Effector memory CD8-positive, alpha-beta T cell (primary cell): ENCODE results near the gene MPPED2.

ENCODE experiments used
- ATAC-seq: fragments of 150-1000 bp; cut with Tn5 transposase; replicated peaks from 2 replicates; pipeline ENCODE4 v1.10.0; 2021; ENCODE audit warnings: mild to moderate bottlenecking, moderate library complexity
- DNase-seq, 3 experiments: peaks; one replicate each; pipeline ENCODE4 v3.0.0; 2021
- H3K27ac Mint-ChIP-seq, 2 donors: one replicate each; pipeline ENCODE4 v1.8.0; 2022; ENCODE audit warnings: mild to moderate bottlenecking in 2 of 2, mixed read lengths in 2 of 2, moderate library complexity in 2 of 2
- H3K27me3 Mint-ChIP-seq, 2 donors: one replicate each; pipeline ENCODE4 v1.8.0; 2022; ENCODE audit warnings: mixed read lengths in 2 of 2
- H3K36me3 Mint-ChIP-seq: one replicate; pipeline ENCODE4 v1.8.0; 2022; ENCODE audit warnings: mild to moderate bottlenecking, moderate library complexity, mixed read lengths; ENCODE audit not compliant: insufficient read depth
- H3K4me1 Mint-ChIP-seq, 2 donors: one replicate each; pipeline ENCODE4 v1.8.0; 2022; ENCODE audit warnings: low read depth in 2 of 2, mixed read lengths in 2 of 2
- H3K4me3 Mint-ChIP-seq, 2 donors: one replicate each; pipeline ENCODE4 v1.8.0; 2022; ENCODE audit warnings: mild to moderate bottlenecking in 2 of 2, mixed read lengths in 2 of 2, moderate library complexity in 2 of 2
- H3K9me3 Mint-ChIP-seq, 2 donors: one replicate each; pipeline ENCODE4 v1.8.0; 2022; ENCODE audit warnings: mixed read lengths in 2 of 2

Gene MPPED2

DNA sequence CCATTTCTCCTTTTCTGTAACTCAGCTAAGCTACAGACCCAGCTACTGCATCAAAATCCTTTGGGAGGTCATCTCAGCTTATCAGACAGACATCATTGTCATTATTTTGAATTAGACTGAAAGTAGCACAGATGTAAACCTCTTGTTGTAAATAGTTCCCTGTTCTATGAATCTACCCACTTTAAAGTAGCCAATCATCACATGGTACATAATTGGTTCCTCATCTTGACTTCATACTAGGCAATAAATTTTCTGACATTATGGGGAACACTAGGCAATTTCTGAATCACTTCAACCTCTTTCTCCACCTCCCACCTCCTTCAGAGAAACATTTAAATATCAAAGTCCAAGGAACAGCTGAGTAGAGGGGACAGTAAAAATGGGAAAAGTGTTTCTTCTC lies 47.9 kb downstream of the MPPED2 start:
- Mint-ChIP-seq H3K9me3 (peaks cover 0 to 2% of the 10 kb centered on the region in 2 donors), H3K27me3 (no peaks in the 10 kb centered on the region), H3K27ac (no peak overlapping the region), H3K4me3 (no peak overlapping the region), H3K36me3 (no peaks in the 10 kb centered on the region), H3K4me1 (no peaks in the 10 kb centered on the region)
- DNase-seq (no peak), ATAC-seq (no peak)

DNA sequence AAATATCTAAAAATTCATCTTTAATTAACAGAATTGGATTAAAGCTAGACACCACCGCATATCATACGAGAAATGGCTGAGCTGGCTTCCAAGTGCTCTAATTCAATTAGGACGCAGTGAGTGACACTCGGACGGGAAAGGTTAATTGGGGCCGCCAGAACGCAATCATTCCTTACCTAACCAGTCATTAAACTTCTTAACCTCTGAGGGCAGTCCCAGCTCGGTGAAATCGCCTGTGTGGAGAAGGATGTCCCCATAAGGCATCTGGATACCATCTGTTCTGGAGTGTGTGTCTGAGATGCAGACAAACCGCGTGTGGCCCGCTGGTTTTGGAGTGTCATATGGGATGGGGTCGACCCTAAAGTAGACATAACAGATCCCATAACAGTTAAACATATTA lies 50.3 kb downstream of the MPPED2 start:
- no peak overlapping the region for H3K4me3 Mint-ChIP-seq
- H3K27ac Mint-ChIP-seq: no peak overlapping the region
- H3K4me1 Mint-ChIP-seq: no peaks in the 10 kb centered on the region
- peaks cover 0 to 4% of the 10 kb centered on the region in 2 donors for H3K9me3 Mint-ChIP-seq
- DNase-seq (no peak), ATAC-seq (no peak)
- no peaks in the 10 kb centered on the region for H3K27me3 Mint-ChIP-seq
- no peaks in the 10 kb centered on the region for H3K36me3 Mint-ChIP-seq

DNA sequence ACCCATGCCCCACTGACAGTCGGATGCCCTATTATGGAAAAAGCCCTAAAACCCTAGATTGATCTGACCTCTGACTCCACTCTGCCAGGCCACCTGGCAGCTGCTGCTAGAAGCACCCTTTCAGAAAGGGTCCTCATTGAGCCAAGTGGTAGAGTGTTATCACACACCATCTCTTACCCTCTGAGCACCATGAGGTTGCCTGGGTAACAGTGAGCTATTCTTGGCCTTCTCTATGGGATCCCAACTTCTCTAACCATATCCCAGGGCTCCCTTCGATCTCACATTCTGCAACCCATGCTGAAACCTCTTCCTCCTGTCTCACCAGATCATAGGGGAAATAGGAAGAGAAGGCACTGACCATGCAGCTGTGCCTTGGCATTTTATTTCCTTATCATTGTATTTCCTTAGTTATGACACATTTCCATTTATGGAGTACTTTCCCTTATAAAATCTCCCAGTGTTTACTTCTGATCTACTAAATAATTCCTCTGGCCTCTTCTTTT lies 52.7 kb downstream of the MPPED2 start:
- no peak for DNase-seq

DNA sequence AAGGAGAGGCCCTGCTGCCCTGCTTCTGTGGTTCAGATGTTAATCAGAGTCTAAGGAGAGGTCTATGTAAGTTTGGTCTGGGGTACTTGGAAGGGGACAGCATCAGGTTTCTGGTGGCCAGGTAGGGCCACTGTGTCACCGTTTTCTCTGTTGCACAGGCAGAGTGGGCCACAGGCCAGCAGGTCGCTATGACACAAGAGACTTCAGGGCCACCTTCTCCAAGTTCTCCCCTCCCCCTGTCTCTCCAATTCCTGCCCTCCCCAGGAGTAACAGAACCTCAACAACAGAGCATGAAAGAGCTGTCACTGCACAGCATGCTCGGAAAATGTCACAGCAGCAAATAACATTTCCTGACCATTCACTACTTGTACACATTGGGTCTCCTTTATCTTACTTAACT lies 58.6 kb downstream of the MPPED2 start:
- DNase-seq: no peak
- H3K27ac Mint-ChIP-seq: no peak overlapping the region

More for the DNA sequence above, 52.7 kb downstream of the MPPED2 start:
- H3K27me3 Mint-ChIP-seq: no peaks in the 10 kb centered on the region
- peaks cover 0 to 2% of the 10 kb centered on the region in 2 donors for H3K9me3 Mint-ChIP-seq
- H3K27ac Mint-ChIP-seq: no peak overlapping the region
- no peaks in the 10 kb centered on the region for H3K36me3 Mint-ChIP-seq
- H3K4me1 Mint-ChIP-seq: no peaks in the 10 kb centered on the region
- no peak for ATAC-seq
- no peak overlapping the region for H3K4me3 Mint-ChIP-seq

DNA sequence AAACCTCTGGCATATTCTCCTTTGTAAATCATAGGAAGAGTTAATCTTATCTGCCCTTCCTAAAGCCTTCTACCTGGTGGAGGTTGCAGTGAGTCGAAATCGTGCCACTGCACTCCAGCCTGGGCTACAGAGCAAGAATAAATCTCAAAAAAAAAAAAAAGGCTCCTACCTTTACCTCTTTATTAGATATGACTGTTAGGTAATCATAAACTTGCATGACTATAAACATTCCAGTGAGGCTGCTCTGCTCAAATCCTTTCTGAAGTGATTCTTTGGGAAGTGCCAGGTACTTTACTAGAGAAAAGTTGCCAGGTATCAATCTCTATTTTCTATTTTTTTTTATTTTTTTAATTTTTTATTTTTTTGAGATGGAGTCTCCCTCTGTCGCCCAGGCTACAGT lies 59.6 kb downstream of the MPPED2 start:
- Mint-ChIP-seq H3K4me3 (no peak overlapping the region), H3K27me3 (no peaks in the 10 kb centered on the region), H3K27ac (no peak overlapping the region), H3K4me1 (no peaks in the 10 kb centered on the region), H3K9me3 (peaks cover 0 to 1% of the 10 kb centered on the region in 2 donors), H3K36me3 (no peaks in the 10 kb centered on the region)
- DNase-seq (no peak), ATAC-seq (no peak)

More for the DNA sequence above, 58.6 kb downstream of the MPPED2 start:
- H3K9me3 Mint-ChIP-seq: peaks cover 0 to 2% of the 10 kb centered on the region in 2 donors
- H3K4me1 Mint-ChIP-seq: no peaks in the 10 kb centered on the region
- no peak for ATAC-seq
- no peaks in the 10 kb centered on the region for H3K27me3 Mint-ChIP-seq
- no peaks in the 10 kb centered on the region for H3K36me3 Mint-ChIP-seq
- H3K4me3 Mint-ChIP-seq: no peak overlapping the region

DNA sequence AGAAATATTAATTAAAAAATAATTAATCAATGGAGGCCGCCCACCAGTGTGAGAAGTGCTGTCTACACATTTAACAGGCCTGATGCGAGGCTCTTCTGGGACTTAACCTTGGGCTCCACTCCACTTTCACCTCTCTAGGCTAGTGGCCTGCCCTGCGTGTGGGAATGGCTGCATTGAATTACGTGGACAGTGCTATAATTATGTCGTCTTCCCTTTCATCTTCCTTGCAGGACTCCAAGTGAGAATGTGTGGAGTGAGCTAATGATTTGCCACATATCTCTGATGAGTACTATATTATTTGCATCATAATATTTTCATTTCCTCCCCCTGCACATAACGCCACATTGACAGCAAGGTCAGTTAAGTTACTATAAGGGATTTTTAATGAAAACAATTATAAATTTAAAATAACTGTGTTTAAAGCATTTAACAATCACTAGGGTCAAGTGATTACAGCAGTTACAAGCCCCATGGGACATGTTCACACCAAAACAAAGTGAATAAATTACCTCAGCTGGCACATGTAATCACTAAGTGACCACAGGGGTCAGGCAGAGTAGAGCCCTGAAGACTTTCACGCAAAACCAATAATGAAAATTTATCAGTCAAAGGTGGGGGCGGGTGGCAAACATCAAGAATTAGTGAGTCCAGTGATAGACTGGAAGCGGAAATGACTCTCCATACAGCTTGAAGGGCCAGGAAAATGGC lies 63.5 kb downstream of the MPPED2 start:
- Mint-ChIP-seq H3K27me3 (no peaks in the 10 kb centered on the region), H3K27ac (no peak overlapping the region), H3K4me3 (no peak overlapping the region), H3K9me3 (peaks cover 0 to 1% of the 10 kb centered on the region in 2 donors), H3K4me1 (no peaks in the 10 kb centered on the region), H3K36me3 (no peaks in the 10 kb centered on the region)
- DNase-seq: no peak
- no peak for ATAC-seq

DNA sequence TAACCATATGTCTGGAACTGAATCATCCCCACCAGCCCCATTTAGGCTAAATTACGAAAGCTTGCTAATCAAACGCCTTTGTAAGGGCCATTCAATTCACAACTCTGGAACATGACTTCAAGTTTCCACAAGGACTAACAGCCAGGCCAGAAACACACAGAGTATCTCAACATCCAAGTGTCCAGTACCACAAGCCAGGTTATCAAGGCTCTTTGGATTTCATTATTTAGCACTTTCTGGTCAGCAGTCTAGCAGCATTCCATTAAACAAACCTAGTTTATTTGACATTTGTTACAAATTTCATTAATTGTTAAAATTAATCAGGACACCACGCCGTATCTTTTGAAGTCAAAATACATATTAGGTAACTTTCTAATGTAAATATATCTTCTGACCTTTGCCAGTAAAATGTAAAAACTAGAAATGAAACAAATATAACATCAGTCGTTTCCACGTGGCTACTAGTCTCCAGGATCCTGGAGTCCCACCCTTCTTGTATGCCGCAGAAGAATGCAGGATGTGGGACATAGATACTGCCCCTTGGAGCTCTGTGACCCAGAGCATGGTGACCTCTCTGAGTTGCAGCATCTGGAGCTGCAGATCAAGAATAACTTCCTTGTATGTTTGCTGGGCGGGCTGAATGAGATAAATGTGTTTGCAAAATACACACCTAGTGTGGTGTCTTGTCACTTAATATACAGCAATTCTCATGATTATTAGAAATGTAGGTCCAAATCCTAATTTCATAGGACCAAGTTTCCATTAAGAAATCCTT lies 64.7 kb downstream of the MPPED2 start:
- H3K9me3 Mint-ChIP-seq: peaks cover 0 to 3% of the 10 kb centered on the region in 2 donors
- no peak for ATAC-seq
- H3K4me1 Mint-ChIP-seq: no peaks in the 10 kb centered on the region
- no peak for DNase-seq
- H3K36me3 Mint-ChIP-seq: no peaks in the 10 kb centered on the region
- no peaks in the 10 kb centered on the region for H3K27me3 Mint-ChIP-seq
- no peak overlapping the region for H3K27ac Mint-ChIP-seq
- no peak overlapping the region for H3K4me3 Mint-ChIP-seq

DNA sequence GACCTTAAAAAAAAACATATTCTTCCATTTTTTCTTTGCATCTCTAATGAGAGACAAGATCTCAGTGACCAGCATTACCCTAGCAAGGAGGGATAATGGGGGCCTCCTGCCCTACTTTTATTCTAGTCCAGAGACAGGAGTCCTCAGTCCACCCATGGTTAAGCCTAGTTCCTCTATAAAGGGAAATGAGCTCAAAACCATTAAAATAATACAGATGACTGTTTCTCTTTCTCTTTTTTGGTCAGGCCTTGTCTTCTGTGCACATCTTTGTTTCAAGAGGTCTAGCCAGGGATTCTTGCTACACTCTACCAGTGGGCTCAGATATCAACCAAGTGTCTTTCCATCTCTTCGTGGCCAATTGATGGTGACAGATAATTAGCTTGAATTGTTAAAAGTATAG lies 73.1 kb downstream of the MPPED2 start:
- ATAC-seq: no peak
- DNase-seq: no peak
- H3K4me1 Mint-ChIP-seq: peaks cover 0 to 1% of the 10 kb centered on the region in 2 donors
- H3K9me3 Mint-ChIP-seq: peaks cover 0 to 1% of the 10 kb centered on the region in 2 donors
- H3K27me3 Mint-ChIP-seq: no peaks in the 10 kb centered on the region
- H3K4me3 Mint-ChIP-seq: no peak overlapping the region
- no peaks in the 10 kb centered on the region for H3K36me3 Mint-ChIP-seq
- no peak overlapping the region for H3K27ac Mint-ChIP-seq

DNA sequence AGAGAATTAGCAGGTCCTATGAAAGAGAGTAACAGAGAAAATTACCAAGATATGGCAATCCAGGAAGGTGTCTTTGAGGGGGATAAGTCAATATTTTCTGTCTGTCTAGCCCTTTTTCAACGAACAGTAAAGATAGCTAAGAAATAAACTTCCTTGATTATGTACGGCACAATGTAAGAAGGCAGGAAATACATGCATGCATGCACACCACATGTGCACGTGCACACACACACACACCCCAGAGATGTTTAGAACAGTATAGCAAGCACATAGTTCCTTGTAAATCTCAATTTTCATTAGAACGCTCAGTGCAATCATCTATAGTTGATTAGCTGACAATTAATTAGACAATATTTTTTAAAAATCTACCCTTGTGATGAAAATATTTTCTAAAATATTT lies 74.7 kb downstream of the MPPED2 start:
- ATAC-seq (no peak), DNase-seq (no peak)
- Mint-ChIP-seq H3K36me3 (no peaks in the 10 kb centered on the region), H3K27me3 (no peaks in the 10 kb centered on the region), H3K4me1 (peaks cover 0 to 1% of the 10 kb centered on the region in 2 donors), H3K9me3 (no peaks in the 10 kb centered on the region), H3K4me3 (no peak overlapping the region), H3K27ac (no peak overlapping the region)

DNA sequence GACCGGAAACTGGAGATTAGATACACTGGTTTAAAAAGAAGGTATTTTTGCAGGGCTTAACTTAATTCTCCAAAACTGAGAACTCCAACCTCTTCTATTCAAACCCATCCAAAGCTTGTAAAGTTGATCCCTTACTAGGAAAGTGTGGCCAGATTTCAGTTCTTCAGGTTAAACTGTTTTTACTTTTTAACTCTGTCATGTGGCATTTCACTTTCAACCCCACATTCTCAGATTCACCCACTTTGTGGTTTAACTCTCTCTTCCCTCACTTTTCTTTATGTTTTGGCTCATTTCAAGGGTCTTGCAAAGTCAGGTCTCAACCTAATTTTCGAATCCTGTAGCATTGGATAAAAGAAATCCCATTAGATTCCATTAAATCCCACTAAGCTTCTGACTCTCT lies 75.4 kb downstream of the MPPED2 start:
- no peak for DNase-seq
- no peaks in the 10 kb centered on the region for H3K27me3 Mint-ChIP-seq
- no peaks in the 10 kb centered on the region for H3K9me3 Mint-ChIP-seq
- H3K36me3 Mint-ChIP-seq: no peaks in the 10 kb centered on the region
- no peak overlapping the region for H3K4me3 Mint-ChIP-seq
- ATAC-seq: no peak
- no peak overlapping the region for H3K27ac Mint-ChIP-seq
- peaks cover 0 to 1% of the 10 kb centered on the region in 2 donors for H3K4me1 Mint-ChIP-seq

DNA sequence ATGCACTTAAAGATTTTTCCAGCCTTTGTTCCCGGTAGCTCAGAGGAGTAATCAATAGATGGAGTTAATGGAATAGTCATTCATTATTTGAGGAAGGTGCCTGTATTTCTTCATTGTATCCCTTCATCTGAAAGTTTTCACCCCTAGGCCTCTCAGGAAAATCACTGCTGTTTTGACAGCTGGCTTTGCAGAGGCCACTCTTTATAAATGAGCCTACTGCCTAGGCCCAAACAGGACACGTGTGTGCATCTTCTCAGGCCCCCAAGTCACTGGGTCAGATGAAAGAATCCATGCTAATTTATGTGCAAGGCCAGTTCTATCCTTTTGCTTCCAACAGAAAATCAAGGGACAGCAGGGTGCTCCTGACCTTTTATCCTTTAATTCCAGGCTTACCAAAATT lies 76.8 kb downstream of the MPPED2 start:
- Mint-ChIP-seq H3K36me3 (no peaks in the 10 kb centered on the region), H3K4me3 (no peak overlapping the region), H3K9me3 (no peaks in the 10 kb centered on the region), H3K27ac (no peak overlapping the region), H3K27me3 (peaks cover 0 to 7% of the 10 kb centered on the region in 2 donors), H3K4me1 (peaks cover 0 to 1% of the 10 kb centered on the region in 2 donors)
- DNase-seq (no peak), ATAC-seq (no peak)

DNA sequence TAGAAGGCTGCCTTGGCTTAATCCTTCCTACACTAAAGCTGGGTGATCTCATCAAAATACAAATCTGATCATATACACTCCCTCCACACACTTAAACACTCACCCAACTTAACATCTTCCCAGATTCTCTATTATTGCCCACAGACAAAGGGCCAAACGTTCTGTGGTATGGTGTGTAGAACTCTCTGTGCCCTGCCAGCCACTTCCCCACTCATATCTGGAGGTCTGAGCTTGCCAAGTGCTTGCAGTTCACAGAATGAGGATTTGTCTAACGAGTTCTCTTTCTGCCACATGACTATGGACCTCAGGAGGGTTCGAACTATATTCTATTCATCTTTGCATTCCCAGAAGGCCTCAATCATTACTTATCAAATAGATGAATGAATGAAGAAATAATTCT lies 77.6 kb downstream of the MPPED2 start:
- peaks cover 0 to 7% of the 10 kb centered on the region in 2 donors for H3K27me3 Mint-ChIP-seq
- no peaks in the 10 kb centered on the region for H3K36me3 Mint-ChIP-seq
- no peak overlapping the region for H3K27ac Mint-ChIP-seq
- peaks cover 0 to 1% of the 10 kb centered on the region in 2 donors for H3K4me1 Mint-ChIP-seq
- H3K4me3 Mint-ChIP-seq: no peak overlapping the region
- DNase-seq: no peak
- no peaks in the 10 kb centered on the region for H3K9me3 Mint-ChIP-seq
- no peak for ATAC-seq

DNA sequence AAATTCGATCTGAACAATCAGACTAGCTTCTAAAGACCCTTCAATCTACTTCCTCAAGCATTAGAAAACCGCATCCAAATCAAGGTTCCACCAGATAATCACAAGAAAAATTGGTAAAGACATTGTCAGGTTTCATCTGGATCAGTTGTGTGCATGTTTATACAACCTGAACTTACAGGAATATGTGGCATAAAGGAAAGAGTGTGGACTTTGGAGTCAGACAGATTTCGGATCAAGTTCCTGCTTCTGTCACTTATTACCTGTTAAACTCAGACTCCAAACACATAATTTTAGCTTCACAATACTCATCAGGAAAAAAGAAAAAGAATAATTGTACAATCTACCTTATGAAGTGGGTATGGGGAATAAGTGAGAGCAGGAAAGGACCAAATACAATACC lies 80.5 kb downstream of the MPPED2 start:
- H3K27me3 Mint-ChIP-seq: peaks cover 0 to 7% of the 10 kb centered on the region in 2 donors
- ATAC-seq: no peak

DNA sequence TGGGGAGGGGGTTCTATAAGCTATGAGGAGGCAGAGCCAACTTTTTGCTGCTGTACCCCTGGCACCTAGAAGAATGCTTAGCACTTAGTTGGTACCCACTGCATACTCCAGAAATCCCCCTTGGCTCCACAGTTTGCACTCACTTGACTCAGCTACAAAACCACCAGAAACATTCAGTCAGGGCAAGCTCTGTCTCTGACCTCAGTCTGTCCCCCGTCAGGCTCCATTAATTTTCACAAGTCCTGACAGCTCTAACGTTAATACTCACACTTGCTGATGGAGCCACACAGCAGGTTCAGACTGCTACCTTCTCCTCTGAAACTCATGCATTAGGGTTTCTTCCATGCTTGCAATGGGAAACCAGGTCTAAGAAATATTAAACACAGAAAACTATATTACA lies 81.7 kb downstream of the MPPED2 start:
- Mint-ChIP-seq H3K9me3 (peaks cover 2 to 7% of the 10 kb centered on the region in 2 donors), H3K4me3 (no peak overlapping the region), H3K27me3 (peaks cover 0 to 7% of the 10 kb centered on the region in 2 donors), H3K36me3 (no peaks in the 10 kb centered on the region), H3K4me1 (no peaks in the 10 kb centered on the region), H3K27ac (no peak overlapping the region)
- DNase-seq (no peak), ATAC-seq (no peak)

More for the DNA sequence above, 80.5 kb downstream of the MPPED2 start:
- H3K4me3 Mint-ChIP-seq: no peak overlapping the region
- no peaks in the 10 kb centered on the region for H3K4me1 Mint-ChIP-seq
- no peak overlapping the region for H3K27ac Mint-ChIP-seq
- no peak for DNase-seq
- no peaks in the 10 kb centered on the region for H3K36me3 Mint-ChIP-seq
- no peaks in the 10 kb centered on the region for H3K9me3 Mint-ChIP-seq
